NT2/D1 (cell line): ENCODE measurements around the gene KRTAP10-6.

Experiments
- SUZ12 ChIP-seq: IDR thresholded peaks from 2 replicates; pipeline ENCODE4 v1.6.1; 2011; ENCODE audit not compliant: insufficient read length, insufficient read depth; ENCODE audit errors: extremely low read depth
- YY1 ChIP-seq: IDR thresholded peaks from 2 replicates; pipeline ENCODE4 v1.6.1; 2011; ENCODE audit not compliant: insufficient read length, insufficient read depth
- ZNF274 ChIP-seq: IDR thresholded peaks from 2 replicates; pipeline ENCODE4 v1.6.1; 2011; ENCODE audit warnings: mild to moderate bottlenecking, low read depth, low read length

GRCh38 chr21:44566403-44566802 is 25.9 kb downstream of the KRTAP10-6 start:
- TF ChIP-seq SUZ12 (no peak), ZNF274 (no peak), YY1 (no peak)
